ENCODE data around the gene FIBP.

DNA sequence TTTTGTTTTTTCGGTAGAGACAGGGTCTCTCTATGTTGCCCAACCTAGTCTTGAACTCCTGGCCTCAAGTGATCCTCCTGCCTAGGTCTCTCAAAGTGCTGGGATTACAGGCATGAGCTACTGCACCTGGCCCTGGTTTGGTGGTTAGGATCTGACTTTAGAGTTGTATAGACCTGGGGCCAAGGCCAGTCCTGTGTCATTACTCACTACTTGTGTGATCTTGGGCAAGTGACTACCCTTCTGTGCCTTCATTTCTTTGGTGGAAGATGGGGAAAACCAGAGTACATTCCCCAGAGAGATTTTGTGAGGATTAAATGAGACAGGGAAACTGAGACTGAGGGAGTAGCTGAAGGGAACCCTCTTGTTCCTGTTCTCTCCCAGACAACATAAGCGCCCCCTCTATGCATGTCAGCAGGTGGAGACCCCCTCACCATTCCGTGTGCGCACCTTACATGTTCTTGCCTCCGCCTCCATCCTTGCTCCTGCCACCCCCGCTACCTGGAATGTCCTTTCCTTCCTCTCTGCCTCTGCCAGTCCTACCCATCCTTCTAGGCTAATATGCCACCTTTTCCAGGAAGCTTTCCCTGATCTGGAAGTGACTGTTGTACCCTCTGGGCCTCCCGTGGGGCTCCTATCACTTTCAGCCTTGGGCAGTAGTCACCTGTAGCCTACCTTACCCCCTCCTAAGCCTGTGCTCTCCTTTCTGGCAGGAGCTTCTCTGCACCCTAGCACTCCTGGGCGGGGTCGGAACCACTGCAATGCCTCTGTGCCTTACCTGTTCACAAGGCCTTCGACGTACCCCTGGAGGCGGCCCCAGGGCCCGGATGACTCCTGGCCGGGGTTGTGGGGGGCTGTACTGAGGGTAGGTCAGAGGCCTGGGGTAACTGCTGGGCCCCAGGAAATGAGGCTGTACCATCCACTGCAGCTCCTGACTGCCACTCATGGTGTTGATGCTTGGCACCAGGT is 8.0 kb upstream of the FIBP start:
- TF ChIP-seq, protein P1, sequence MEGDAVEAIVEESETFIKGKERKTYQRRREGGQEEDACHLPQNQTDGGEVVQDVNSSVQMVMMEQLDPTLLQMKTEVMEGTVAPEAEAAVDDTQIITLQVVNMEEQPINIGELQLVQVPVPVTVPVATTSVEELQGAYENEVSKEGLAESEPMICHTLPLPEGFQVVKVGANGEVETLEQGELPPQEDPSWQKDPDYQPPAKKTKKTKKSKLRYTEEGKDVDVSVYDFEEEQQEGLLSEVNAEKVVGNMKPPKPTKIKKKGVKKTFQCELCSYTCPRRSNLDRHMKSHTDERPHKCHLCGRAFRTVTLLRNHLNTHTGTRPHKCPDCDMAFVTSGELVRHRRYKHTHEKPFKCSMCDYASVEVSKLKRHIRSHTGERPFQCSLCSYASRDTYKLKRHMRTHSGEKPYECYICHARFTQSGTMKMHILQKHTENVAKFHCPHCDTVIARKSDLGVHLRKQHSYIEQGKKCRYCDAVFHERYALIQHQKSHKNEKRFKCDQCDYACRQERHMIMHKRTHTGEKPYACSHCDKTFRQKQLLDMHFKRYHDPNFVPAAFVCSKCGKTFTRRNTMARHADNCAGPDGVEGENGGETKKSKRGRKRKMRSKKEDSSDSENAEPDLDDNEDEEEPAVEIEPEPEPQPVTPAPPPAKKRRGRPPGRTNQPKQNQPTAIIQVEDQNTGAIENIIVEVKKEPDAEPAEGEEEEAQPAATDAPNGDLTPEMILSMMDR (IDR thresholded peaks at IDR 0.05): no peak
- TF ChIP-seq POLR2A (IDR thresholded peaks at IDR 0.05) (no peak), EP300 (IDR thresholded peaks at IDR 0.05) (no peak)

Measured in ovary (tissue), 3 donors.